Stimulated activated CD8-positive, alpha-beta memory T cell treated with anti-CD3 and anti-CD28 coated beads, Interleukin-2, amount 100 ng/mL, for 48 hours (primary cell): ENCODE data around the gene VWC2L.

Experiments used
- DNase-seq, 2 donors: peaks; one replicate each; pipeline ENCODE4 v3.0.0-alpha.2; 2020; ENCODE audit warnings: low read depth in 2 of 2

VWC2L gene

GRCh38 chr2:214469728-214470127 lies 58.9 kb downstream of the VWC2L start:
- DNase-seq = no peak

- DNase-seq = no peak
Measured at GRCh38 chr2:214471382-214471781, 60.5 kb downstream of the VWC2L start.

GRCh38 chr2:214471990-214472389 lies 61.1 kb downstream of the VWC2L start:
- no peak for DNase-seq

GRCh38 chr2:214477305-214477704 lies 66.5 kb downstream of the VWC2L start:
- no peak for DNase-seq

GRCh38 chr2:214481204-214481603 lies 70.3 kb downstream of the VWC2L start:
- no peak for DNase-seq

GRCh38 chr2:214482728-214483127 lies 71.9 kb downstream of the VWC2L start:
- no peak for DNase-seq

- DNase-seq = no peak
Measured at GRCh38 chr2:214484239-214484638, 73.4 kb downstream of the VWC2L start.

- DNase-seq = no peak
Measured at GRCh38 chr2:214484701-214485100, 73.8 kb downstream of the VWC2L start.

GRCh38 chr2:214489181-214489580 lies 78.3 kb downstream of the VWC2L start:
- DNase-seq = no peak

GRCh38 chr2:214489702-214490101 lies 78.8 kb downstream of the VWC2L start:
- DNase-seq = no peak

- DNase-seq = no peak
Measured at GRCh38 chr2:214492152-214492551, 81.3 kb downstream of the VWC2L start.

GRCh38 chr2:214492608-214493007 lies 81.8 kb downstream of the VWC2L start:
- no peak for DNase-seq

- DNase-seq = no peak
Measured at GRCh38 chr2:214497489-214497888, 86.6 kb downstream of the VWC2L start.

- no peak for DNase-seq
Measured at GRCh38 chr2:214503568-214503967, 92.7 kb downstream of the VWC2L start.

GRCh38 chr2:214504599-214505376 lies 93.9 kb downstream of the VWC2L start:
- no peak for DNase-seq

GRCh38 chr2:214507032-214507431 lies 96.2 kb downstream of the VWC2L start:
- no peak for DNase-seq

- no peak for DNase-seq
Measured at GRCh38 chr2:214514704-214515103, 103.8 kb downstream of the VWC2L start.

GRCh38 chr2:214515111-214515510 lies 104.3 kb downstream of the VWC2L start:
- no peak for DNase-seq

GRCh38 chr2:214519258-214519818 lies 108.5 kb downstream of the VWC2L start:
- DNase-seq = no peak

- DNase-seq = no peak
Measured at GRCh38 chr2:214529021-214529420, 118.2 kb downstream of the VWC2L start.

GRCh38 chr2:214529514-214529913 lies 118.7 kb downstream of the VWC2L start:
- no peak for DNase-seq

GRCh38 chr2:214533541-214533940 lies 122.7 kb downstream of the VWC2L start:
- no peak for DNase-seq

GRCh38 chr2:214536625-214537024 lies 125.8 kb downstream of the VWC2L start:
- DNase-seq = no peak

GRCh38 chr2:214537929-214538328 lies 127.1 kb downstream of the VWC2L start:
- no peak for DNase-seq
